Breast epithelium (tissue), 4 donors: ENCODE data around the gene DNAJC27. TPM values are rescaled to one million over a fixed set of nuclear protein-coding genes. Genes with fewer than 3 reads are reported as not detected.
A peak's percentile ranks its signal among the peaks of the same experiment; 100 is the strongest.

Experiments used
- DNase-seq, 2 donors: peaks; one replicate each; pipeline ENCODE4 v3.0.0-alpha.2; 2019; ENCODE audit warnings: low spot score in 2 of 2
- H3K27ac ChIP-seq, 2 donors: fragments of 200-600 bp; sonication (generic) in 1 of 2; one replicate each; pipeline ENCODE4 v1.5.1; 2016 to 2019; ENCODE audit warnings: mild to moderate bottlenecking in 1 of 2
- H3K27me3 ChIP-seq, 2 donors: fragments of 200-600 bp; sonication (generic) in 1 of 2; one replicate each; pipeline versions ENCODE4 v1.5.1 to v1.6.0; 2017 to 2019; ENCODE audit warnings: control low read depth in 1 of 2, mild to moderate bottlenecking in 1 of 2
- H3K36me3 ChIP-seq: fragments of 200-600 bp; one replicate; pipeline ENCODE4 v1.5.1; 2019
- H3K4me1 ChIP-seq, 2 donors: fragments of 200-600 bp; sonication (generic); one replicate each; pipeline ENCODE4 v1.5.1; 2016 to 2019; ENCODE audit warnings: control low read depth in 1 of 2
- H3K4me3 ChIP-seq, 3 donors: fragments of 200-600 bp; sonication (generic); 1 replicate in 2 of 3; 2 replicates in 1 of 3; pipeline ENCODE4 v1.5.1; 2016 to 2019; ENCODE audit warnings: mild to moderate bottlenecking in 3 of 3, moderate library complexity in 2 of 3
- H3K9me3 ChIP-seq, 2 donors: fragments of 200-600 bp; sonication (generic) in 1 of 2; one replicate each; pipeline ENCODE4 v1.5.1; 2016 to 2019; ENCODE audit warnings: control low read depth in 1 of 2
- POLR2A ChIP-seq: fragments of 450-650 bp; IDR thresholded peaks from one replicate; pipeline ENCODE4 v1.6.1; 2016; ENCODE audit warnings: antibody characterized with exemption, mild to moderate bottlenecking, moderate library complexity
- POLR2AphosphoS5 ChIP-seq, 3 donors: sonication (generic); formaldehyde crosslinking; IDR thresholded peaks; one replicate each; pipeline ENCODE4 v1.6.1; 2017; ENCODE audit warnings: antibody characterized with exemption in 3 of 3
- intact Hi-C: fragments of 100-400 bp; cut with DNase I; formaldehyde crosslinking; loops from one replicate; pipeline ENCODE4 v1.15.1; 2023; ENCODE audit warnings: low total_unique reads
- total RNA-seq, 3 donors: library from RNA; depleted of rRNA; stranded (reverse); fragments of >200 nt; gene quantifications; one replicate each; pipeline ENCODE4 v1.1.0, GENCODE V29; 2016
- TF ChIP-seq, protein P1 (sequence below), 3 donors: fragments of 450-650 bp; IDR thresholded peaks; one replicate each; pipeline ENCODE4 v1.5.1; 2016 to 2017; ENCODE audit warnings: antibody characterized with exemption in 3 of 3, mild to moderate bottlenecking in 3 of 3, moderate library complexity in 3 of 3

Gene DNAJC27
- total RNA-seq, 3 donors from 2014 or later, result 5.1 to 12.6 (median 10.8) TPM

DNA sequence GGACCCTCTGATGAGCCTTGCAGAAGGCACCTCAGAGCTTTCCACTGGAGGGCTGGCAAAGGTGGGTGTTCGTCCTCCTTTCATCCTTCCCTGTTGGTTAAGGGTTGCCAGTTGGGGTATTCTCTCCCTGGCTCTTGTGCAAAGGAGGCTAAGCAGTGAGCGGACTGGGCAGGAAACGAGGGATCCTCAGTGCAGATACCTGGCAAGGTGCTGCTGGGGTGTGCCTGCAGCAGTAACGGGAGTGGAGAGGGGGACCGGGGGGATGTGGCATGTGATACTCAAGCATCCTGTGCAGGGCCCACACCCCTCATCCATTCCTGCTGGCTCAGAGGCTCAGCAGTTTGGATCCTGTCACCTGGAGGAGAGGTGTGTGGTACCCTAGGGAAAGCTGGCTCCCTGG, 47.5 kb downstream of the DNAJC27 start:
- Histone ChIP-seq H3K4me3 (no peak overlapping the region), H3K36me3 (no peaks in the 10 kb centered on the region), H3K9me3 (no peaks in the 10 kb centered on the region), H3K4me1 (peaks cover 0 to 7% of the 10 kb centered on the region in 2 donors), H3K27me3 (no peaks in the 10 kb centered on the region), H3K27ac (no peak overlapping the region)
- TF ChIP-seq POLR2AphosphoS5 (IDR thresholded peaks at IDR 0.05), result no peak
- TF ChIP-seq POLR2A, result no peak
- TF ChIP-seq, protein P1, sequence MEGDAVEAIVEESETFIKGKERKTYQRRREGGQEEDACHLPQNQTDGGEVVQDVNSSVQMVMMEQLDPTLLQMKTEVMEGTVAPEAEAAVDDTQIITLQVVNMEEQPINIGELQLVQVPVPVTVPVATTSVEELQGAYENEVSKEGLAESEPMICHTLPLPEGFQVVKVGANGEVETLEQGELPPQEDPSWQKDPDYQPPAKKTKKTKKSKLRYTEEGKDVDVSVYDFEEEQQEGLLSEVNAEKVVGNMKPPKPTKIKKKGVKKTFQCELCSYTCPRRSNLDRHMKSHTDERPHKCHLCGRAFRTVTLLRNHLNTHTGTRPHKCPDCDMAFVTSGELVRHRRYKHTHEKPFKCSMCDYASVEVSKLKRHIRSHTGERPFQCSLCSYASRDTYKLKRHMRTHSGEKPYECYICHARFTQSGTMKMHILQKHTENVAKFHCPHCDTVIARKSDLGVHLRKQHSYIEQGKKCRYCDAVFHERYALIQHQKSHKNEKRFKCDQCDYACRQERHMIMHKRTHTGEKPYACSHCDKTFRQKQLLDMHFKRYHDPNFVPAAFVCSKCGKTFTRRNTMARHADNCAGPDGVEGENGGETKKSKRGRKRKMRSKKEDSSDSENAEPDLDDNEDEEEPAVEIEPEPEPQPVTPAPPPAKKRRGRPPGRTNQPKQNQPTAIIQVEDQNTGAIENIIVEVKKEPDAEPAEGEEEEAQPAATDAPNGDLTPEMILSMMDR (IDR thresholded peaks at IDR 0.05), result no peak
- intact Hi-C loops, result loop anchor here (5.0 kb wide), 1 partner anchor 1633 kb away; no protein-coding TSS in a partner anchor
- DNase-seq, result peak in 1 of 2 donors; percentile 2

DNA sequence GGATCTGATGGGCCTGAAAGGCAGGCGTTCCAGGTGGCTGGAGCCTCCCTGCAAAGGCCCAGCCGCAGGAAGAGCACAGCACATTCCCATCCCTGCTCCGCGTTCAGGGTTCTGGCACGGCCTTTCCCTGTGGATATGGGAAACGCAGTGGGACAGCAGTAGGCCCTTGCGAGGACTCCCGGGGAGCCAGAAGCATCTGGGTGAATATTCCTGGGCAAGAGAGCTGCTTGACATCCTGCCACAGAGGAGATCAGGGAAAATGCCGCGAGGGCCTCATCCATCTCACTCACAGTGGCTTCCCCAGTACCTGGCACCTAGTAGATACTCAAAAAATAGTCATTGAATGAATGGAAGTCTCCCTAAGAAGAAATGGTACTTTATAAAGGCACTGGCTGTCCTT, 48.6 kb downstream of the DNAJC27 start:
- peak in 1 of 2 donors; percentile 19 for DNase-seq
- Histone ChIP-seq H3K4me3 (no peak overlapping the region), H3K9me3 (no peaks in the 10 kb centered on the region), H3K36me3 (no peaks in the 10 kb centered on the region), H3K4me1 (peaks cover 0 to 7% of the 10 kb centered on the region in 2 donors), H3K27ac (no peak overlapping the region), H3K27me3 (no peaks in the 10 kb centered on the region)
- TF ChIP-seq POLR2AphosphoS5 (IDR thresholded peaks at IDR 0.05) (no peak), POLR2A (no peak)
- TF ChIP-seq, protein P1 (IDR thresholded peaks at IDR 0.05), result no peak
- intact Hi-C loops, result loop anchor here (5.0 kb wide), 1 partner anchor 1634 kb away; no protein-coding TSS in a partner anchor

DNA sequence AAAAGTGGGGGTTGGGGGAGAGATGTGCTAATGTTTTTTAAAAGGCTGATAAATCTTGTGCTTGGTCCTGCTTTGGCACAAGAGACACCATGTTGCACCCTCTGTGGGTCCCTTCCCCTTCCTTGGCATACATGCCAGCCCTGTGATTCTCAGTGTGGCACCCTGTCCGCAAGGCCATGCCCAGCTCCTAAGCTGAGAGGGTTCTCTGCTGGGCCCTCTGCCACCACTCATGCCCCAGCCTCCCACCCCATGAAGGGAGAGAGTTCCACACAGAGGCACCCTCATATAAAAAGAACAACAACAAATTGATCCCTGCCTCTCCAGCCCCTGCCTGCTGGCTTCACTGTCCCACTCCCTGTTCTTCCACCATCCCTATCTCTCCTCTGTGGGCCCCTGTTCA, 49.2 kb downstream of the DNAJC27 start:
- Histone ChIP-seq H3K36me3 (no peaks in the 10 kb centered on the region), H3K4me3 (no peak overlapping the region), H3K9me3 (no peaks in the 10 kb centered on the region), H3K27ac (peak overlapping the region in 1 of 2 donors; percentile 7), H3K4me1 (peaks cover 0 to 8% of the 10 kb centered on the region in 2 donors), H3K27me3 (no peaks in the 10 kb centered on the region)
- intact Hi-C loops, result loop anchor here (5.0 kb wide), 1 partner anchor 1635 kb away; no protein-coding TSS in a partner anchor
- peak in 1 of 2 donors; percentile 24 for DNase-seq
- TF ChIP-seq, protein P1 (IDR thresholded peaks at IDR 0.05), result no peak
- TF ChIP-seq POLR2A, result no peak
- TF ChIP-seq POLR2AphosphoS5 (IDR thresholded peaks at IDR 0.05), result no peak

DNA sequence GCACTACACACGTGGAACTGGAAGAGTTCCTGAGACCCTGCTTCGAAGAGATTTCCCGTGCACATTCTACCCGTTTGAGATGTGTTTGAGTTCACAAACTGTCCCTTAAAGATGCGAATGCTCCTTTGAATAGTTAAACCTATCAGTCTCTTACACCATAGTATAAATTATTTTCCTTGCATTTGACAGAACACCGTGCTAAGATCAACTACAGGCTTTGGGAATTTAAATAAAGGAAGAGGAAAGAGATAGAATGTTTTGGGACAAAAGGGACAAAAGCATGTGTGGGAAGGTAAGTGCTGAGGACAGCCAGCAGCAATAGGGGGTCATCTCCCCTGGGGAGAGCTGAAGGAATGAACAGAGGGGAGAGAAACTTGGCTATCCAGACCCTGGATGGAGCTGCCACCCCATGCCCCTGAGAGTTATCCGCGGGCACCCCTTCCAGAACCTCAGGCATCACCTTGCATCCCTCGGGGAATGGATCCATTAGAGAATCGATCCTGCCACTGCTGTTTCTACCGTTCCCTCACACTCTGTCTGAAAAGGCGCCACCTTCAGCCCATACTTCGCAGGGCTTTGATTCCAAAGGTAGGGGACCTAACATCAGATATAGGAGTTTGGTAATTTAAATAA, 50.8 kb downstream of the DNAJC27 start:
- Histone ChIP-seq H3K9me3 (no peaks in the 10 kb centered on the region), H3K36me3 (no peaks in the 10 kb centered on the region), H3K4me3 (peak overlapping the region; percentile 60 to 96 (median 70)), H3K4me1 (peaks cover 0 to 9% of the 10 kb centered on the region in 2 donors), H3K27me3 (no peaks in the 10 kb centered on the region), H3K27ac (peak overlapping the region; percentile 57 to 88)
- no peak for TF ChIP-seq POLR2A
- peak in 1 of 2 donors; percentile 28 for DNase-seq
- intact Hi-C loops, result loop anchor here (5.0 kb wide), 1 partner anchor 1636 kb away; no protein-coding TSS in a partner anchor

DNA sequence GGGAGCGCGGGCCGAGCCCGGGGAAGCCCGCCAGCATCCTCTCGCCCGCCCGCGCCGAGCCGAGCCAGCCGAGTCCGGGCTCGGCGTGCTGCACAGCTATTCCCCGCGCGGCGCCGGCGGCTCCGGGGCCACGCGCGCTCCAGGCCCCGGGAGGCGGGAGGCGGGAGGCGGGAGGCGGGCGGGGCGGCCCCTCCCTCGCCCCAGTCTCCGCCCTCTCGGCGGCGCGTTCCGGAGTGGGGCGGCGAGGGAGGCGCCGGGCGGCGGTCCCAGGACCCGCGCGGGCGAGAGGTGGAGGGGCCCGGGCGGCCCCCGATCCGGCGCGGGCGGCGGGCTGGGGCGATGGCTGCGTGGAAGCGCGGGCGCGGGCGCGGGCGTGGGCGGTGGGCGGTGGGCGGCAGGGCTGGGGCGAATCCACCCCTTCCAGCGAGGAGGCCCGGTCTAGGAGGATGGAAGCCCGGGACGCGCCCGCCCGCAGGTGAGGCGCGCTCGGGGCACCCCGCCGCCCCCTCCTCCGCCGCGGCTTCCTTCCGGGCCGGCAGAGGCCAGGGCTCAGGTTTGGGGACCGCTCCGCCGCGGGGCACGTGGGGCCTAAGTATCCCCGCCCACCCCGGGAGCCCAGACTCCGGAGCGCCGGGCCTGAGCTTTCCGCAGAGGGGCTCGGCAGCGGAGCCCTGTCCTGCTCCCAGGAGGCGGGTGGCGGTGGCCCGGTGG, 51.5 kb downstream of the DNAJC27 start, which contains the start of gene ADCY3:
TSS of gene ADCY3 (minus strand) at position 140 of the 711 bp plus-strand sequence. CDS start 1,250 bp downstream, outside the sequence.
- intact Hi-C loops, result loop anchor here (5.0 kb wide), 1 partner anchor 1637 kb away; no protein-coding TSS in a partner anchor
- peak within 1 kb of the TSS; percentile 67 to 88 for H3K27ac ChIP-seq
- no peaks in the 10 kb centered on the region for H3K9me3 ChIP-seq
- TF ChIP-seq POLR2AphosphoS5 (IDR thresholded peaks at IDR 0.05) (no peak), POLR2A (no peak)
- TF ChIP-seq, protein P1 (IDR thresholded peaks at IDR 0.05), result no peak
- H3K27me3 ChIP-seq, result no peaks in the 10 kb centered on the region
- peak within 1 kb of the TSS; percentile 60 to 96 (median 70) for H3K4me3 ChIP-seq
- H3K36me3 ChIP-seq, result no peaks in the 10 kb centered on the region
- peaks cover 0 to 9% of the 10 kb centered on the region in 2 donors for H3K4me1 ChIP-seq
- peak in 1 of 2 donors; percentile 52 for DNase-seq
